Fibroblast of mammary gland (primary cell): ENCODE results near the gene TCF7L1.
A peak's percentile ranks its signal among the peaks of the same experiment; 100 is the strongest.

Experiments
- DNase-seq: peaks from one replicate; pipeline ENCODE4 v3.0.0-alpha.2; 2010; ENCODE audit warnings: low read depth
- H3K4me3 ChIP-seq: 2 replicates; pipeline ENCODE4 v1.5.1; 2011; ENCODE audit warnings: low read depth, mild to moderate bottlenecking, low read length, moderate library complexity; ENCODE audit not compliant: control insufficient read depth
- TF ChIP-seq, protein P1 (sequence below): conservative IDR thresholded peaks from 2 replicates; pipeline ENCODE4 v1.5.1; 2011; ENCODE audit warnings: low read depth, low read length, inconsistent platforms; ENCODE audit not compliant: control insufficient read depth, insufficient read depth

The TCF7L1 gene

DNA sequence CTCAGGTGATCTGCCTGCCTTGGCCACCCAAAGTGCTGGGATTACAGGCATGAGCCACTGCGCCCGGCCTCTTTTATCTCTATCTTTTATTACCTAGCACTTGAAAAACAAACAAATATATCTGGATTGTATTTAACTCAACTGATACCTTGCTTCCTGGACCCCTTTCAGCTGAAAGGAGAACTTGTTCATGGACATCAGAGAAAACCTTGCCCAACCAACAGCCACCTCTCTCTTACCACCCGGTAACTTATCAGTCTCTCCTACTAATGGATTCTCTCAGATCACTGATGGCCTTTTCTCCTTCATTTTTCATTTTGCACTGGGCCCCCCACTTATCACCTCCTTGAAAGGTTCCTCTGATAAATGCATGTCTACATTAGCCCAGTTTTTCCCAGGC lies 214.4 kb downstream of the TCF7L1 start:
- TF ChIP-seq, protein P1, sequence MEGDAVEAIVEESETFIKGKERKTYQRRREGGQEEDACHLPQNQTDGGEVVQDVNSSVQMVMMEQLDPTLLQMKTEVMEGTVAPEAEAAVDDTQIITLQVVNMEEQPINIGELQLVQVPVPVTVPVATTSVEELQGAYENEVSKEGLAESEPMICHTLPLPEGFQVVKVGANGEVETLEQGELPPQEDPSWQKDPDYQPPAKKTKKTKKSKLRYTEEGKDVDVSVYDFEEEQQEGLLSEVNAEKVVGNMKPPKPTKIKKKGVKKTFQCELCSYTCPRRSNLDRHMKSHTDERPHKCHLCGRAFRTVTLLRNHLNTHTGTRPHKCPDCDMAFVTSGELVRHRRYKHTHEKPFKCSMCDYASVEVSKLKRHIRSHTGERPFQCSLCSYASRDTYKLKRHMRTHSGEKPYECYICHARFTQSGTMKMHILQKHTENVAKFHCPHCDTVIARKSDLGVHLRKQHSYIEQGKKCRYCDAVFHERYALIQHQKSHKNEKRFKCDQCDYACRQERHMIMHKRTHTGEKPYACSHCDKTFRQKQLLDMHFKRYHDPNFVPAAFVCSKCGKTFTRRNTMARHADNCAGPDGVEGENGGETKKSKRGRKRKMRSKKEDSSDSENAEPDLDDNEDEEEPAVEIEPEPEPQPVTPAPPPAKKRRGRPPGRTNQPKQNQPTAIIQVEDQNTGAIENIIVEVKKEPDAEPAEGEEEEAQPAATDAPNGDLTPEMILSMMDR, result no peak
- DNase-seq, result no peak
- H3K4me3 ChIP-seq, result no peak overlapping the region

DNA sequence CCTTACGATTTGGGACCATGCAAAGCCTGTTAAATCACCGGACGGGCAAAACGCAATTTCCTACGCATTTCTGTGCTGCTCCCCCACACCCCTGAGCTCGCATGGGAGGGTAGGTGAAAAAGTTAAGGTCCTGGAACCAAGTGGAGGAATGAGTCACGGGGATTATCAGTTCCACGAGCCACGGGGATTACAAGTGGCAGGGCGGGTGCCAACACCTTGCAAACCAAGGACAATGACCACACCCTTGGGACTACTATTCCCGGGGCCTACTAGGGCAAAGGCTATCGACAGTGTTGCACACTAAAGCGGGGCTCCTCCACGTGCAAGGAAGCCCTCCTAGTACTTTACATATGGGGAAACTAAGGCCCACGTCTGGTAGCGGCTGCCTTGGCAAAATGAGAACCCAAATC lies 220.7 kb downstream of the TCF7L1 start:
- H3K4me3 ChIP-seq, result peak overlapping the region; percentile 99
- DNase-seq, result peak; percentile 47
- TF ChIP-seq, protein P1, result no peak

DNA sequence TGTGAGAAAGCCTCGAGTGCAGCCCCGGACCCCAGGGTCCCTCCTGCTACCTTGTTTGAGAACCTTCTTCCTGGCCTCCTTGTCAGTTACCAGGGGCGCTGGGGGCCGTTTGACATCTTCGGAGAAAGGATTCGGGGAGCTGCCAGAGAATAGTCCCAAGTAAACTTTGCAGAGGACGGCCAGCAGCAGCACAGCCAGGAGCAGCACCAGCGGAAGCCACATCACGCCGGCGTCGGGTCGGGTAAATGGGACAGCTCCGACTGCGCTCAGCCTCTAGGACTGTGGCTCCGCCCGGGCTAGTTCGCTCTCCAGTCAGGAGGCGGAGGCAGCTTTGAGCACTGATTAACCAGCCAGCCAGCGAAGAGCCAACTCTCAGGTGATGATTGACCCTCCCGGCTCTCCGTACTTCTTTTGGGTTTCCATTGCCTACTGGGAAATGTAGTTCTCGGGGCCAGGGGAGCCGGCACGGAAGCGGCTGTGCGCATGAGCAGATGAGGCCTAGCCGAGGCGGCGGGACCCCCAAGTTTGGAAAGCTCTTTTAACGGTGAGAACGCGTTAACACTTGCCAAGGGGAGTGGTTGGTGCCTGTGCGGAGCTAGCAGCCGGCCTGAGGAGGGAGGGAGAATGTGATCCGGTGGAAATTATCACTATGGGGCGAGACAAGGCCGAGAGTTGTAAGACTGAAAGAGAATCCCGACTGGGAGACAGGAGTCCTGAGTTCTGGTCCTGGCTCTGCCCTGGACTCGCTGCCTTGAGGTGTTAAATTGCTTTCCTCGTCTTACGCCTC lies 221.3 kb downstream of the TCF7L1 start, which contains the start of the genes ELMOD3 and RETSAT:
Gene ELMOD3, plus strand, starts transcription at position 484 of the 787 bp plus-strand sequence. CDS start 2,430 bp downstream, outside the sequence.
Gene RETSAT, minus strand, starts transcription at position 243 of the 787 bp plus-strand sequence. Its CDS starts 21 bp downstream, at position 222.
- TF ChIP-seq, protein P1, result no peak
- H3K4me3 ChIP-seq, result peak within 1 kb of the TSS; percentile 99
- peak; percentile 100 for DNase-seq

DNA sequence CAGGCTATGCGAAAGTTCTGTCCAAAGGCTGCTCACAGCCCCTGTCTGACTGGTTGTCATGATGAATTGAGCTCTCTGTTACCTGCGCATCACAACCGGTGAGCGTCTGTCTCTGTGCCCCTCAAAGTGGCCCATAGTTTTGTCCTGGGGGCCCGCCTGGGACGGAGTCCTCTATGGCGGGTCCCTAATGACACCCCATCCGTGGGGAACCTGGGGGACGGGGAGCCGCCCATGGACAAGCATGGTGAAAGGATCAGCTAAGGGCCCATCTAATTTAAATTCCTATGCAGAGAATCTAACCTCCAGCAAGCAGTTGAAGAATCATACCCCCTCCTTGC lies 221.8 kb downstream of the TCF7L1 start:
- H3K4me3 ChIP-seq, result peak overlapping the region; percentile 99
- DNase-seq, result no peak
- TF ChIP-seq, protein P1, result no peak

DNA sequence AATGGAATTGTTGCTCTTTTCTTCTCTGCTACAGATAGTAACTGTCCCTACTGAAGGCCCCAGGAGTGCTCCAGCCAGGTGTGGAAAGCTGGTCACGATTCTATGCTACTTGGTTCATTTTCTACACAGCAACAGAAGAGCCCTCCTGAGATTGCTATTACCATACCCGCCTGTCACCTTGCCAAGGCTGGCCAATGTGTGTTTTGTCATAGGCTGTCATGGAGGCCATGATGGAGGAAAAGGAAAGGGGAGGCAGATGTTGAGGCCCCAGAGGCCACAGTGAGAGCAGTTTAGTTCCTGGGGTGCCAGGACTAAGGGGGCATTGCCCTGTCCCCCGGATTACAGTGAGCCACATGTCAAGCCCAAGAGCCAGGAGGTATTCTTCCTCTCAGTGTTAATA lies 222.3 kb downstream of the TCF7L1 start:
- peak; percentile 30 for DNase-seq
- TF ChIP-seq, protein P1, result no peak
- H3K4me3 ChIP-seq, result peak overlapping the region; percentile 99

DNA sequence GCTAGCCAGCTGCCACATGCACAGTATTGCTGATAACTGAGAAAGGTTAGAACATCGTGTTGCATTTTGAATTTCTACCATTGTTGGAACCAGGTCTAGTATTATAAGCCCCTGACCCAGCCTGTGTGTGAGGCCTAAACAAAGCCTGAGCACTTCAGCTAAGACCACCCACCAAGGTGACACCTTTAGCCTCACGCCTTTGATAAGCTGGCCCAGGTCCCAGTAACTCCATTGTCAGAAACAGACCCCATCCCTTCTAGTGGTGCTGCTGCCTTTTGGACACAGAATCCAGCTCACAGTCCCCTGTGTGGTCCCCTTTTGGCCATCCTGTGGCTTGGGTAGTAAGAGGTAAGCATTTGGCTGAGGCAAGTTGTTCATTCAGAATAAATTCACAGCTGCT lies 223.0 kb downstream of the TCF7L1 start:
- DNase-seq, result no peak
- TF ChIP-seq, protein P1, result no peak
- H3K4me3 ChIP-seq, result no peak overlapping the region
